Tibial artery (tissue), 4 donors: ENCODE data around the gene TMEM82.

Experiments used
- DNase-seq, 2 donors: peaks; one replicate each; pipeline ENCODE4 v3.0.0-alpha.2; 2019
- H3K27ac ChIP-seq, 2 donors: fragments of 200-600 bp; sonication (generic) in 1 of 2; 1 replicate in 1 of 2; 2 replicates in 1 of 2; pipeline ENCODE4 v1.5.1; 2018 to 2019; ENCODE audit warnings: mild to moderate bottlenecking in 1 of 2
- H3K27me3 ChIP-seq, 2 donors: fragments of 200-600 bp; sonication (generic) in 1 of 2; one replicate each; pipeline versions ENCODE4 v1.5.1 to v1.6.0; 2016 to 2019
- H3K36me3 ChIP-seq, 3 donors: fragments of 200-600 bp; sonication (generic) in 2 of 3; one replicate each; pipeline ENCODE4 v1.5.1; 2016 to 2019; ENCODE audit warnings: mild to moderate bottlenecking in 2 of 3
- H3K4me1 ChIP-seq, 4 donors: fragments of 200-600 bp; sonication (generic) in 2 of 4; 1 replicate in 3 of 4; 2 replicates in 1 of 4; pipeline ENCODE4 v1.5.1; 2016 to 2019
- H3K4me3 ChIP-seq, 2 donors: fragments of 200-600 bp; sonication (generic) in 1 of 2; 1 replicate in 1 of 2; 2 replicates in 1 of 2; pipeline ENCODE4 v1.5.1; 2018 to 2019; ENCODE audit warnings: mild to moderate bottlenecking in 2 of 2
- H3K9me3 ChIP-seq, 3 donors: fragments of 200-600 bp; sonication (generic) in 1 of 3; one replicate each; pipeline ENCODE4 v1.5.1; 2016 to 2019
- intact Hi-C: fragments of 100-400 bp; cut with DNase I; formaldehyde crosslinking; loops from one replicate; pipeline ENCODE4 v1.15.0; 2023; ENCODE audit warnings: low total_unique reads
- TF ChIP-seq, protein P1 (sequence below), 2 experiments: fragments of 200-600 bp in 1 of 2; fragments of 450-650 bp in 1 of 2; IDR thresholded peaks; one replicate each; pipeline ENCODE4 v1.5.1; 2017 to 2019; ENCODE audit warnings: antibody characterized with exemption in 2 of 2, mild to moderate bottlenecking in 1 of 2, moderate library complexity in 1 of 2

Gene TMEM82

DNA sequence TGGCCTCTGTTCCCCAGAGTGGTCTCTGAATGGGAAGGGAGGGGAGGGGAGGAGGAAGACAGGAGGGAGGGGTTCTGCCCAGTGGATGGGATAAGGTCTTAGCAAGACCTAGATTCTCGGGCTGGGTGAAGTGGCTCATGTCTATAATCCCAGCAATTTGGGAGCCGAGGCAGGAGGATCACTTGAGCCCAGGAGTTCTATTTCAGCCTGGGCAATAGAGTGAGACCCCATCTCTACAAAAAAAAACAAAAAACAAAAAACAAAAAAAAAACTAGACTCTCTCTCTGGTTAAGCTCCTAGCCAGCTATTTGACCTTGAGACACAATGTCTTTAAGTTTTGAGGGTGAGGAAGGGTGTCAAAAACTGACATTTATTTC is 53.8 kb downstream of the TMEM82 start:
- intact Hi-C loops = no loop called here
- DNase-seq = no peak
- Histone ChIP-seq H3K9me3 (no peaks in the 10 kb centered on the region), H3K27me3 (no peaks in the 10 kb centered on the region), H3K4me3 (no peak overlapping the region), H3K4me1 (peaks cover 0 to 96% (median 67%) of the 10 kb centered on the region in 4 donors), H3K27ac (peak overlapping the region; percentile 84), H3K36me3 (no peaks in the 10 kb centered on the region)
- TF ChIP-seq, protein P1, sequence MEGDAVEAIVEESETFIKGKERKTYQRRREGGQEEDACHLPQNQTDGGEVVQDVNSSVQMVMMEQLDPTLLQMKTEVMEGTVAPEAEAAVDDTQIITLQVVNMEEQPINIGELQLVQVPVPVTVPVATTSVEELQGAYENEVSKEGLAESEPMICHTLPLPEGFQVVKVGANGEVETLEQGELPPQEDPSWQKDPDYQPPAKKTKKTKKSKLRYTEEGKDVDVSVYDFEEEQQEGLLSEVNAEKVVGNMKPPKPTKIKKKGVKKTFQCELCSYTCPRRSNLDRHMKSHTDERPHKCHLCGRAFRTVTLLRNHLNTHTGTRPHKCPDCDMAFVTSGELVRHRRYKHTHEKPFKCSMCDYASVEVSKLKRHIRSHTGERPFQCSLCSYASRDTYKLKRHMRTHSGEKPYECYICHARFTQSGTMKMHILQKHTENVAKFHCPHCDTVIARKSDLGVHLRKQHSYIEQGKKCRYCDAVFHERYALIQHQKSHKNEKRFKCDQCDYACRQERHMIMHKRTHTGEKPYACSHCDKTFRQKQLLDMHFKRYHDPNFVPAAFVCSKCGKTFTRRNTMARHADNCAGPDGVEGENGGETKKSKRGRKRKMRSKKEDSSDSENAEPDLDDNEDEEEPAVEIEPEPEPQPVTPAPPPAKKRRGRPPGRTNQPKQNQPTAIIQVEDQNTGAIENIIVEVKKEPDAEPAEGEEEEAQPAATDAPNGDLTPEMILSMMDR (IDR thresholded peaks at IDR 0.05) = no peak
